PFSK-1 (cell line): ENCODE data around the gene SLC18A3. TPM values are rescaled to one million over a fixed set of nuclear protein-coding genes. Genes with fewer than 3 reads are reported as not detected.

Experiments
- FOXP2 ChIP-seq: optimal IDR thresholded peaks from 2 replicates; pipeline ENCODE3; 2011; ENCODE audit warnings: borderline replicate concordance, control low read depth, inconsistent platforms; ENCODE audit not compliant: insufficient read depth; ENCODE audit errors: extremely low read length, extremely low read depth
- POLR2AphosphoS5 ChIP-seq: IDR thresholded peaks from 2 replicates; pipeline ENCODE4 v1.6.1; 2012; ENCODE audit warnings: low read depth, mild to moderate bottlenecking, control low read depth, low read length, moderate library complexity
- REST ChIP-seq, 2 experiments: IDR thresholded peaks; 2 replicates each; pipeline versions ENCODE4 v1.6.1 to v1.8.0; 2011 to 2012; ENCODE audit warnings: low read depth in 2 of 2, low read length in 2 of 2, control low read depth in 1 of 2, inconsistent platforms in 1 of 2, mild to moderate bottlenecking in 1 of 2, moderate library complexity in 1 of 2; ENCODE audit not compliant: insufficient read depth in 1 of 2
- SIN3A ChIP-seq: IDR thresholded peaks from 2 replicates; pipeline ENCODE4 v1.6.1; 2012; ENCODE audit warnings: mild to moderate bottlenecking, low read length, moderate library complexity, borderline replicate concordance; ENCODE audit not compliant: insufficient read depth
- TAF1 ChIP-seq: IDR thresholded peaks from 2 replicates; pipeline ENCODE4 v1.6.1; 2012; ENCODE audit warnings: low read length, control low read depth, borderline replicate concordance; ENCODE audit not compliant: insufficient read depth
- polyA plus RNA-seq: library from polyadenylated mRNA; unstranded; fragments of >200 nt; gene quantifications from one replicate; pipeline ENCODE4 v1.2.1, GENCODE V29; 2012; ENCODE audit warnings: low read depth, missing spikeins; ENCODE audit not compliant: insufficient read length

The SLC18A3 gene
- polyA plus RNA-seq: not detected

DNA sequence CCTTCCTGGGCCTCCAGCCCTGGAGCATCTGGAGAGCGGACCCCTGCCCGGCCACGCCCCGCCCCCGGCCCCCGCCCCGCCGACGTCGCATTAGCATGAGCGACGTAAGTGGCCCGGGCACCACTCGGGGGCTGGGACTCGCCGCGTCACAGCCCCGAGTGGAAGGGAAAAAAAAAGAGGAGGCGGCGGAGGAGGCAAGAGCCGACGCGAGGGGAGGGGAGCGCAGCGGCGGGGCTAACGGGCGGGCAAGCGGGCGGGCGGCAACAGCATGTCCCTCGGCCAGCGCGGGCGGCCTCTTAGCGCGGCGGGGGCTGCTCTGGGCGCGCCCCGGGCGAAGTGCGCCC lies at the start of gene SLC18A3:
TSS of gene SLC18A3 (plus strand) at position 197 of the 344 bp plus-strand sequence. CDS start 431 bp downstream, outside the sequence.
- no peak for TF ChIP-seq SIN3A
- TF ChIP-seq FOXP2: no peak
- no peak for TF ChIP-seq TAF1
- TF ChIP-seq REST (IDR thresholded peaks at IDR 0.05; ENCODE audit: insufficient read depth in 1 of 2, low read depth in 2 of 2, low read length in 2 of 2): no peak
- no peak for TF ChIP-seq POLR2AphosphoS5

DNA sequence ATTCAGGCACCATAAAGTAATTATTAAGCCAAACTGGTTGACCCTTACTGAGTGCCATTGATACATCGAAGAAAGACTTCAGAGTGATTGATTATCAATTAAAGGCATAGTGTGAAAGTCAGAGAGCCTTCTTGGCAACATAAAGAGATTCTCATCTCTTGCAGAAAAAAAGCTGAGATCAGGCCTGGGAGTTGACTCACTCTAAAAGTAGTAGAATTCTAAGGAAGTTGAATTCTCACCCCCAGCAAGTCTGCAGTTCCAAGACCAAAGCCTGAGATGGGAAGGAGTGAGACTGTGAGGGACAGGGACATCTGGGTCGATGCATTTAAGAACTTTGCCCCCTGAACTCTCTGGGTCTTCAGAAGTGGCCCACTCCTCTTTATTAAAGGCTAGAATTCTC lies 49.6 kb upstream of the SLC18A3 start:
- TF ChIP-seq POLR2AphosphoS5: no peak
- TF ChIP-seq SIN3A: no peak
- no peak for TF ChIP-seq FOXP2
- no peak for TF ChIP-seq REST (IDR thresholded peaks at IDR 0.05; ENCODE audit: insufficient read depth in 1 of 2, low read depth in 2 of 2, low read length in 2 of 2)
- no peak for TF ChIP-seq TAF1

DNA sequence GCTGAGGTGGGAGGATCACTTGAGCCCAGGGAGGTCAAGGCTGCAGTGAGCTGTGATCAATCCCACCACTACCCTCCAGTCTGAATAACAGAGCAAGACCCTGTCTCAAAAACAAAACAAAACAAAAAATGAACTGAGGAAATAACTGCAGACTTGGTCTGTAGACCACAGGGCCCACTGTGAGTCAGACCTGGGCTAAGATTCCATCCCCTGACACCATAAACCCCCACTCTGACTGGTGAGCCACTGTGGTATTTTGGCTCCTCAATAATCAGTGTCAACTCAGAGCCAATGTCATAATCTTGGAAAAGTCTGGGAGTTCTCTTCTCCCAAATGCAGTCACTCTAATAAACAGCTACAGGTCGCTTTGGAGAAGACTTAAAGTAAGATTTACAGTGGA lies 47.2 kb upstream of the SLC18A3 start:
- TF ChIP-seq REST (IDR thresholded peaks at IDR 0.05; ENCODE audit: insufficient read depth in 1 of 2, low read depth in 2 of 2, low read length in 2 of 2) (no peak), POLR2AphosphoS5 (no peak), SIN3A (no peak), FOXP2 (no peak), TAF1 (no peak)

- no peak for TF ChIP-seq FOXP2
These were observed 45.6 kb upstream of the SLC18A3 start for GRCh38 chr10:49564461-49565009.

- TF ChIP-seq SIN3A (no peak), FOXP2 (no peak), REST (IDR thresholded peaks at IDR 0.05; ENCODE audit: insufficient read depth in 1 of 2, low read depth in 2 of 2, low read length in 2 of 2) (no peak), TAF1 (no peak), POLR2AphosphoS5 (no peak)
These were observed 42.3 kb upstream of the SLC18A3 start for GRCh38 chr10:49567810-49568209.
